Measurements from ENCODE around the gene MRFAP1L1. TPM values are rescaled to one million over a fixed set of nuclear protein-coding genes. Genes with fewer than 3 reads are reported as not detected.
"Not testable (repeated sequence)": the region's sequence is repeated elsewhere in the genome, so short reads cannot be mapped to it uniquely, and the experiment has no call there.

The MRFAP1L1 gene
- total RNA-seq, 1 donor from 2014 or later = 69.3 TPM

DNA sequence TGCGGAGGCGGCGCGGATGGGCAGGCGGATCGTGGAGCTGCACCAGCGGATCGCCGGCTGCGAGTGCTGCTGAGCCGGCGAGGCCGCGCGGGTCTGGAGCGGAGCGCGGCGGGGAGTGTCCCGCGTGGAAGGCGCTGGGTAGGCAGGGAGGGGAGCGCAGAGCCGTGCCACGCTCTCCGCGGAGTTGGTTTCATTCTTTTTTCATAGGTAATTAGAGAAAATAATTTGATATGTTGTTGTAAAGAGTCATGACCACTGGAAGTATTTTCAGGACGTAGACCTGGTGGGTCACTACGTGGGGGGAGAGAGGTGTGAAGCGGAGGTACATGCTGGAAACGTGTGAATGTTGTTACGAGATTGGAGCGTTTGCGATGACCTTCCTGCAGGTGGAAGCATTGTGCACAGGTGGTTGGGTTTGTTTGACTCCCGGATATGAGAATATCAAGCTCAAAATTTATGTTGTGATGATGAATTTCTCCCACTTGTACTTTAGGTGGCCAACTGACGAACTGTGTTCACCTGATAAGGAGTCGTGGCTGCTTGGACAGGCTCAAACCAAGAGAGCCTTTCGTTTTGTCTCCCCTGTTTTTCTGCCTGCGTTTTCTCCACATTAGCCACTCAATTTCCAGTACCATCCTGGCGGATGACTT, 35.0 kb downstream of the MRFAP1L1 start:
- Mint-ChIP-seq H3K27me3 (no peaks in the 10 kb centered on the region), H3K36me3 (ENCODE audit: insufficient read depth) (peaks cover 17% of the 10 kb centered on the region), H3K9me3 (ENCODE audit: low read depth) (no peaks in the 10 kb centered on the region), H3K4me3 (ENCODE audit: low read depth) (peak overlapping the region; percentile 87), H3K4me1 (ENCODE audit: low read depth) (peaks cover 27% of the 10 kb centered on the region), H3K27ac (peak overlapping the region; percentile 85)
- DNase-seq (ENCODE audit: low spot score, unreplicated experiment) = no peak
- TF ChIP-seq, protein P1, sequence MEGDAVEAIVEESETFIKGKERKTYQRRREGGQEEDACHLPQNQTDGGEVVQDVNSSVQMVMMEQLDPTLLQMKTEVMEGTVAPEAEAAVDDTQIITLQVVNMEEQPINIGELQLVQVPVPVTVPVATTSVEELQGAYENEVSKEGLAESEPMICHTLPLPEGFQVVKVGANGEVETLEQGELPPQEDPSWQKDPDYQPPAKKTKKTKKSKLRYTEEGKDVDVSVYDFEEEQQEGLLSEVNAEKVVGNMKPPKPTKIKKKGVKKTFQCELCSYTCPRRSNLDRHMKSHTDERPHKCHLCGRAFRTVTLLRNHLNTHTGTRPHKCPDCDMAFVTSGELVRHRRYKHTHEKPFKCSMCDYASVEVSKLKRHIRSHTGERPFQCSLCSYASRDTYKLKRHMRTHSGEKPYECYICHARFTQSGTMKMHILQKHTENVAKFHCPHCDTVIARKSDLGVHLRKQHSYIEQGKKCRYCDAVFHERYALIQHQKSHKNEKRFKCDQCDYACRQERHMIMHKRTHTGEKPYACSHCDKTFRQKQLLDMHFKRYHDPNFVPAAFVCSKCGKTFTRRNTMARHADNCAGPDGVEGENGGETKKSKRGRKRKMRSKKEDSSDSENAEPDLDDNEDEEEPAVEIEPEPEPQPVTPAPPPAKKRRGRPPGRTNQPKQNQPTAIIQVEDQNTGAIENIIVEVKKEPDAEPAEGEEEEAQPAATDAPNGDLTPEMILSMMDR (IDR thresholded peaks at IDR 0.05; ENCODE audit: unreplicated experiment) = peak; percentile 63

DNA sequence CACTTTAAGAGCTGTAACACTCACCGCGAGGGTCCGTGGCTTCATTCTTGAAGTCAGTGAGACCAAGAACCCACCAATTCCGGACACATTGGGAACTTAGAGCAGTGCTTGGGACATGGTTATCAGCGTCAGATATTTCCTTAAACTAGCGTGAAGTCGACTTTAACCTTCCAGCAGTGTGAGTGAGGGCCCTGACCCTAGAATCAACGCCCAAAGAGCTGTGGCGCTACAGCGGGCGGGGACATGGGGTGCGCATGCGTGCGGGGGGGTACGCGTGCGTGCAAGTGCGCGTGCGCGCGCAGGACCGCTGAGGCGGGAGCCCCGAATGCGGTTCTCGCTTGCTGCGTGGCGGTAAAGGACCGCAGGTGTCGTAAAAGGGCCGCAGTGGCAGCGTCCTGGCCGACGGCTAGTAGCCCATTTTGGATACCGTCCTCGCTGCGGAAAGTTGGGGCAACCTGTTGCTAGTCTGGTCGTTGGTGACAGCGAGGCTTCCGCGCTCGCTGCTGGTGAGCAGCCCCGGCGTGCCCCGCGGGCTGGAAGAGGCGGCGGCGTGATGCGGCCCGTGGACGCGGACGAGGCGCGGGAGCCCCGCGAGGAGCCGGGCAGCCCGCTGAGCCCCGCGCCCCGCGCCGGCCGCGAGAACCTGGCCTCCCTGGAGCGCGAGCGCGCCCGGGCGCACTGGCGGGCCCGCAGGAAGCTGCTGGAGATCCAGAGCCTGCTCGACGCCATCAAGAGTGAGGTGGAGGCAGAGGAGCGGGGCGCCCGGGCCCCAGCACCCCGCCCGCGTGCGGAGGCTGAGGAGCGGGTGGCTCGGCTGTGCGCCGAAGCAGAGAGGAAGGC, 35.8 kb downstream of the MRFAP1L1 start:
- Mint-ChIP-seq H3K27ac (peak overlapping the region; percentile 98), H3K9me3 (ENCODE audit: low read depth) (no peaks in the 10 kb centered on the region), H3K36me3 (ENCODE audit: insufficient read depth) (peaks cover 15% of the 10 kb centered on the region), H3K27me3 (no peaks in the 10 kb centered on the region), H3K4me3 (ENCODE audit: low read depth) (peak overlapping the region; percentile 87), H3K4me1 (ENCODE audit: low read depth) (peaks cover 27% of the 10 kb centered on the region)
- TF ChIP-seq, protein P1 (IDR thresholded peaks at IDR 0.05; ENCODE audit: unreplicated experiment) = no peak
- peak; percentile 88 for DNase-seq (ENCODE audit: low spot score, unreplicated experiment)

DNA sequence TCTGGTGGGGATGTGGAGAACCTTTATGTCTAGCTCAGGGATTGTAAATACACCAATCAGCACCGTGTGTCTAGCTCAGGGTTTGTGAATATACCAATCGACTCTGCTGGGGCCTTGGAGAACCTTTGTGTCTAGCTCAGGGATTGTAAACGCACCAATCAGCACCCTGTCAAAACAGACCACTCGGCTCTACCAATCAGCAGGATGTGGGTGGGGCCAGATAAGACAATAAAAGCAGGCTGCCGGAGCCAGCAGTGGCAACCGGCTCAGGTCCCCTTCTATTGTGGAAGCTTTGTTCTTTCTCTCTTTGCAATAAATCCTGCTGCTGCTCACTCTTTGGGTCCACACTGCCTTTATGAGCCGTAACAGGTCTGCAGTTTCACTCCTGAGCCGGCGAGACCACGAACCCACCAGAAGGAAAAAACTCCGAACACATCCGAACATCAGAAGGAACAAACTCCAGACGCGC, 36.4 kb downstream of the MRFAP1L1 start:
- Mint-ChIP-seq H3K36me3 (ENCODE audit: insufficient read depth) (peaks cover 13% of the 10 kb centered on the region), H3K27ac (peak overlapping the region; percentile 98), H3K4me1 (ENCODE audit: low read depth) (peaks cover 27% of the 10 kb centered on the region), H3K4me3 (ENCODE audit: low read depth) (peak overlapping the region; percentile 87)
- not testable (repeated sequence) for DNase-seq (ENCODE audit: low spot score, unreplicated experiment); H3K9me3 Mint-ChIP-seq (ENCODE audit: low read depth); H3K27me3 Mint-ChIP-seq

DNA sequence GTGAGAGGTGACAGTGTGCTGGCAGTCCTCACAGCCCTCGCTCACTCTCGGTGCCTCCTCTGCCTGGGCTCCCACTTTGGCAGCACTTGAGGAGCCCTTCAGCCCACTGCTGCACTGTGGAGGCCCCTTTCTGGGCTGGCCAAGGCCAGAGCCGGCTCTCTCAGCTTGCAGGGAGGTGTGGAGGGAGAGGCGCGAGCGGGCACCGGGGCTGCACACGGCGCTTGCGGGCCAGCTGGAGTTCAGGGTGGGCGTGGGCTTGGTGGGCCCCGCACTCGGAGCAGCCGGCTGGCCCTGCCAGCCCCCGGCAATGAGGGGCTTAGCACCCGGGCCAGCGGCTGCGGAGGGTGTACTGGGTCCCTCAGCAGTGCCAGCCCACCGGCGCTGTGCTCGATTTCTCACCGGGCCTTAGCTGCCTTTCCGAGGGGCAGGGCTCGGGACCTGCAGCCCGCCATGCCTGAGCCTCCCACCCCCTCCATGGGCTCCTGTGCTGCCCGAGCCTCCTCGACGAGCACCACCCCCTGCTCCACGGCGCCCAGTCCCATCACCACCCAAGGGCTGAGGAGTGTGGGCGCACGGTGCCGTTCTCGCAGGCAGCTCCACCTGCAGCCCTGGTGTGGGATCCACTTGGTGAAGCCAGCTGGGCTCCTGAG, 37.0 kb downstream of the MRFAP1L1 start:
- not testable (repeated sequence) for H3K4me3 Mint-ChIP-seq (ENCODE audit: low read depth); H3K9me3 Mint-ChIP-seq (ENCODE audit: low read depth); H3K27me3 Mint-ChIP-seq; DNase-seq (ENCODE audit: low spot score, unreplicated experiment); H3K27ac Mint-ChIP-seq
- peaks cover 27% of the 10 kb centered on the region for H3K4me1 Mint-ChIP-seq (ENCODE audit: low read depth)
- H3K36me3 Mint-ChIP-seq (ENCODE audit: insufficient read depth) = peaks cover 12% of the 10 kb centered on the region

DNA sequence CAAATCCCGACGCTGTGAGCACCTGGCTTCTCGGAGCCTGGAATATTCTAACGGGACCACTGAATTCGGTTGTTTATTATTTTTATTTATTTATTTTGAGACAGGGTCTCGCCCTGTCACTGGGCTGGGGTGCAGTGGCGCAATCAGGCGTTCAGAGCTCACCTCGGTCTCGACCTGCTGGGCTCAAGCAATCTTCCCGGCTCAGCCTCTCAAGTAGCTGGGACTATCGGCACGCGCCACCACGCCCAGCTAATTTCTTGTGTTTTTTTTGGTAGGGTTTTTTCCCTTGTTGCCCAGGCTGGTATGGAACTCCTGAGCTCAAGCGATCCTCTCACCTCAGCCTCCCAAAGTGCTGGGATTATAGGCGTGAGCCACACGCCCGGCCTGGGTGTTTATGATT, 37.5 kb downstream of the MRFAP1L1 start:
- Mint-ChIP-seq H3K36me3 (ENCODE audit: insufficient read depth) (peaks cover 9% of the 10 kb centered on the region), H3K27ac (no peak overlapping the region), H3K4me1 (ENCODE audit: low read depth) (peaks cover 27% of the 10 kb centered on the region), H3K9me3 (ENCODE audit: low read depth) (no peaks in the 10 kb centered on the region), H3K4me3 (ENCODE audit: low read depth) (no peak overlapping the region), H3K27me3 (no peaks in the 10 kb centered on the region)
- DNase-seq (ENCODE audit: low spot score, unreplicated experiment) = no peak
- TF ChIP-seq, protein P1 (IDR thresholded peaks at IDR 0.05; ENCODE audit: unreplicated experiment) = no peak

DNA sequence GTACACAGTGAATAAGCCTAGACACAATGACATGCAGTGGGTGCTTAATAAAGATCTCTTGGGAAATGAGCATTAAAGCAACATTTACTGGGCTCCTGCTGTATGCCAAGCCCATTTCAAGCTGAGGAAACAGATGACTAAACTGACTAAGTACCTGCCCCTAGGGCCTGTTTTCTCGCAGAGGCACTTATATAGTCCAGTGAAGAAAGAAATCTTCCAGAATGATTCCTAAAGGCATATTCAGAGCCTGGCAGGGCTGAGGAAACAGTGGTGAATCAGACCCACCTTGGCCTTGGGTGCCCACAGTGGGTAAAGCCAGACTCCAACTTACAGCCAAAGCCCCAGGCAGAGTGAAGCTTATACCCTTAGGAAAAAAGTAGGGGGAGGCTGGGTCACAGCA, 38.0 kb downstream of the MRFAP1L1 start:
- Mint-ChIP-seq H3K27ac (no peak overlapping the region), H3K4me3 (ENCODE audit: low read depth) (no peak overlapping the region), H3K9me3 (ENCODE audit: low read depth) (no peaks in the 10 kb centered on the region), H3K27me3 (no peaks in the 10 kb centered on the region), H3K4me1 (ENCODE audit: low read depth) (peaks cover 24% of the 10 kb centered on the region), H3K36me3 (ENCODE audit: insufficient read depth) (peaks cover 7% of the 10 kb centered on the region)
- TF ChIP-seq, protein P1 (IDR thresholded peaks at IDR 0.05; ENCODE audit: unreplicated experiment) = no peak
- no peak for DNase-seq (ENCODE audit: low spot score, unreplicated experiment)

All from progenitor cell of endocrine pancreas (in vitro differentiated cells).